Measurements from ENCODE around the gene PIP5K1B.

Gene PIP5K1B

GRCh38 chr9:68738358-68738757 lies 33.3 kb downstream of the PIP5K1B start:
- Histone ChIP-seq H3K4me3 (IDR thresholded peaks at IDR 0.05; ENCODE audit: insufficient read depth, low read depth, low read length) (no peak overlapping the region), H3K27ac (no peak overlapping the region), H4K20me1 (ENCODE audit: insufficient read depth) (no peaks in the 10 kb centered on the region), H3K4me1 (ENCODE audit: low read depth, poor library complexity, severe bottlenecking) (no peaks in the 10 kb centered on the region), H3K36me3 (ENCODE audit: insufficient read depth) (no peaks in the 10 kb centered on the region), H2AFZ (ENCODE audit: low read depth) (no peak overlapping the region), H3K79me2 (ENCODE audit: insufficient read depth, low read depth) (no peaks in the 10 kb centered on the region), H3K27me3 (ENCODE audit: insufficient read depth, low read depth) (no peaks in the 10 kb centered on the region), H3K4me2 (no peak overlapping the region), H3K9ac (no peak overlapping the region)
- TF ChIP-seq, protein P1, sequence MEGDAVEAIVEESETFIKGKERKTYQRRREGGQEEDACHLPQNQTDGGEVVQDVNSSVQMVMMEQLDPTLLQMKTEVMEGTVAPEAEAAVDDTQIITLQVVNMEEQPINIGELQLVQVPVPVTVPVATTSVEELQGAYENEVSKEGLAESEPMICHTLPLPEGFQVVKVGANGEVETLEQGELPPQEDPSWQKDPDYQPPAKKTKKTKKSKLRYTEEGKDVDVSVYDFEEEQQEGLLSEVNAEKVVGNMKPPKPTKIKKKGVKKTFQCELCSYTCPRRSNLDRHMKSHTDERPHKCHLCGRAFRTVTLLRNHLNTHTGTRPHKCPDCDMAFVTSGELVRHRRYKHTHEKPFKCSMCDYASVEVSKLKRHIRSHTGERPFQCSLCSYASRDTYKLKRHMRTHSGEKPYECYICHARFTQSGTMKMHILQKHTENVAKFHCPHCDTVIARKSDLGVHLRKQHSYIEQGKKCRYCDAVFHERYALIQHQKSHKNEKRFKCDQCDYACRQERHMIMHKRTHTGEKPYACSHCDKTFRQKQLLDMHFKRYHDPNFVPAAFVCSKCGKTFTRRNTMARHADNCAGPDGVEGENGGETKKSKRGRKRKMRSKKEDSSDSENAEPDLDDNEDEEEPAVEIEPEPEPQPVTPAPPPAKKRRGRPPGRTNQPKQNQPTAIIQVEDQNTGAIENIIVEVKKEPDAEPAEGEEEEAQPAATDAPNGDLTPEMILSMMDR (conservative IDR thresholded peaks at IDR 0.05; ENCODE audit: low read depth, low read length) = no peak

DNA sequence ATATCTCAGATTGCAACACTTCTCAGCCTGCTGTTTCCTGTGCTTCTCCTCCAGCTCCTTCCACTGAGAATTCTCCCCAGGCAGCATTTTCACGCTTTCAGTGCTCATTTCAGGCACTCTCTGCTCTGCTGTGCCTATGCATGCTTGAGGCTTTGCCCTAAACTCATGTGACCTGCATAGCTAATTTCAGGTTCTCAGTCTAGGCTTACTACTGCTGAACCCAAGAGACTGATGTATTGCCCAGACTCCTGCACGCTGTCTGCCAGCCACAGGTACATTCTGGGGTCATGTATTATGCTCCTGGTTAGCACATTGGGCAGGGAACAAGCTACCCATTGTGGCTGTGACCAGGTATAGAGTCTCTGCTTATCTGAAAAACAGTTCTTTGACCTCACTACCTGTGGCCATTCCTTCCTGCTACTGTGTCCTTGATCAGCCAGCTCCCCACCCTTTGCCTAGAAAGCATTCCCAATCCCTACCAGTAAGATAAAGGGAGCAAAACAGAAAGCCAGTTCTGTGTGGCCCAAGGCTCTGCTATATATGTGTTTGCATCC lies 34.7 kb downstream of the PIP5K1B start:
- TF ChIP-seq, protein P1 (conservative IDR thresholded peaks at IDR 0.05; ENCODE audit: low read depth, low read length) = no peak
- H4K20me1 ChIP-seq (ENCODE audit: insufficient read depth) = no peaks in the 10 kb centered on the region
- no peaks in the 10 kb centered on the region for H3K4me1 ChIP-seq (ENCODE audit: low read depth, poor library complexity, severe bottlenecking)
- H3K4me2 ChIP-seq = no peak overlapping the region
- no peak overlapping the region for H3K9ac ChIP-seq
- no peak overlapping the region for H3K4me3 ChIP-seq (IDR thresholded peaks at IDR 0.05; ENCODE audit: insufficient read depth, low read depth, low read length)
- H3K27me3 ChIP-seq (ENCODE audit: insufficient read depth, low read depth) = no peaks in the 10 kb centered on the region
- H2AFZ ChIP-seq (ENCODE audit: low read depth) = no peak overlapping the region
- no peaks in the 10 kb centered on the region for H3K79me2 ChIP-seq (ENCODE audit: insufficient read depth, low read depth)
- no peak overlapping the region for H3K27ac ChIP-seq
- no peaks in the 10 kb centered on the region for H3K36me3 ChIP-seq (ENCODE audit: insufficient read depth)

DNA sequence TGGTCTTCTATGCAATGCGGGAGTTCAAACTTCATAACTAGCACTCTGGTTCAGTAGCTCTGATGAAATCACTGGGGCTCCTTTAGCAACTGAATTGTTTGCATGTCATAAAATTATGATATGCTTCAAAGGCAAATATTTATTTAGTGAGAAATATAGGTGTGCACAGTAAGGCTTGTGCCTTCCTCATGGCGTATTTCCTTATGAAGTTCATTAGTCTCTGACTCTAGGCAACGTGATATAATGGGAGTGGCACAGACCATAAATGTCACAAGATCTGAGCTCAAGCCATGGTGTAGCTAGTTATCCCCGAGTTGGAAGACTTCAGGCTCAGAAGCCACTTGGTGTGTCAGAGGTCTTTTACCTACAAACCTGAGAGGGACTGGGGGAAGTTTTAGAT lies 35.5 kb downstream of the PIP5K1B start:
- Histone ChIP-seq H3K27me3 (ENCODE audit: insufficient read depth, low read depth) (no peaks in the 10 kb centered on the region), H3K4me3 (IDR thresholded peaks at IDR 0.05; ENCODE audit: insufficient read depth, low read depth, low read length) (no peak overlapping the region), H3K36me3 (ENCODE audit: insufficient read depth) (no peaks in the 10 kb centered on the region), H3K9ac (no peak overlapping the region), H3K27ac (no peak overlapping the region), H3K79me2 (ENCODE audit: insufficient read depth, low read depth) (no peaks in the 10 kb centered on the region), H3K4me1 (ENCODE audit: low read depth, poor library complexity, severe bottlenecking) (no peaks in the 10 kb centered on the region), H3K4me2 (no peak overlapping the region), H4K20me1 (ENCODE audit: insufficient read depth) (no peaks in the 10 kb centered on the region), H2AFZ (ENCODE audit: low read depth) (no peak overlapping the region)
- TF ChIP-seq, protein P1 (conservative IDR thresholded peaks at IDR 0.05; ENCODE audit: low read depth, low read length) = no peak

DNA sequence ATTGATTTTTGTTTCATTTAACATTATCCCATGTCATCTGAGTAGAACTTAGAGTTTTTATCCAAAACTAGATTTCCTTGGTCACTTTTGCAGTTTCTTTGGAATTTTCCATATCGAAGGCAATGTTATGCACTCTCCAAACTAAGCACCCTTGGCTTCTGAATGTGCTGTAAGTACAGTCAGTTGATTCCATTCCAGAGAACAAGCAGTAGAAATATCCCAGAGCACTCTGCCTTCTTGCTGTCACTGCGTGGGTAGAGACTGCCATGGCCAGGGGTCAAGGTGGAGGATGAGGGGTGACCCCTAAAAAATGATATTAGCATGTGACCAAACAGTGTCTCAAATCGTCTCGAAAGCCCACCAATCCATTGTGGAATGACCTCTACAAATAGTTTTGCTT lies 36.2 kb downstream of the PIP5K1B start:
- H3K4me2 ChIP-seq = no peak overlapping the region
- H3K9ac ChIP-seq = no peak overlapping the region
- no peaks in the 10 kb centered on the region for H3K36me3 ChIP-seq (ENCODE audit: insufficient read depth)
- H4K20me1 ChIP-seq (ENCODE audit: insufficient read depth) = no peaks in the 10 kb centered on the region
- TF ChIP-seq, protein P1 (conservative IDR thresholded peaks at IDR 0.05; ENCODE audit: low read depth, low read length) = no peak
- H2AFZ ChIP-seq (ENCODE audit: low read depth) = no peak overlapping the region
- H3K27ac ChIP-seq = no peak overlapping the region
- H3K4me1 ChIP-seq (ENCODE audit: low read depth, poor library complexity, severe bottlenecking) = no peaks in the 10 kb centered on the region
- H3K79me2 ChIP-seq (ENCODE audit: insufficient read depth, low read depth) = no peaks in the 10 kb centered on the region
- H3K27me3 ChIP-seq (ENCODE audit: insufficient read depth, low read depth) = no peaks in the 10 kb centered on the region
- no peak overlapping the region for H3K4me3 ChIP-seq (IDR thresholded peaks at IDR 0.05; ENCODE audit: insufficient read depth, low read depth, low read length)
